ENCODE data around the gene PSTK. TPM values are rescaled to one million over a fixed set of nuclear protein-coding genes. Genes with fewer than 3 reads are reported as not detected.

PSTK gene
- total RNA-seq = 12.9 TPM

DNA sequence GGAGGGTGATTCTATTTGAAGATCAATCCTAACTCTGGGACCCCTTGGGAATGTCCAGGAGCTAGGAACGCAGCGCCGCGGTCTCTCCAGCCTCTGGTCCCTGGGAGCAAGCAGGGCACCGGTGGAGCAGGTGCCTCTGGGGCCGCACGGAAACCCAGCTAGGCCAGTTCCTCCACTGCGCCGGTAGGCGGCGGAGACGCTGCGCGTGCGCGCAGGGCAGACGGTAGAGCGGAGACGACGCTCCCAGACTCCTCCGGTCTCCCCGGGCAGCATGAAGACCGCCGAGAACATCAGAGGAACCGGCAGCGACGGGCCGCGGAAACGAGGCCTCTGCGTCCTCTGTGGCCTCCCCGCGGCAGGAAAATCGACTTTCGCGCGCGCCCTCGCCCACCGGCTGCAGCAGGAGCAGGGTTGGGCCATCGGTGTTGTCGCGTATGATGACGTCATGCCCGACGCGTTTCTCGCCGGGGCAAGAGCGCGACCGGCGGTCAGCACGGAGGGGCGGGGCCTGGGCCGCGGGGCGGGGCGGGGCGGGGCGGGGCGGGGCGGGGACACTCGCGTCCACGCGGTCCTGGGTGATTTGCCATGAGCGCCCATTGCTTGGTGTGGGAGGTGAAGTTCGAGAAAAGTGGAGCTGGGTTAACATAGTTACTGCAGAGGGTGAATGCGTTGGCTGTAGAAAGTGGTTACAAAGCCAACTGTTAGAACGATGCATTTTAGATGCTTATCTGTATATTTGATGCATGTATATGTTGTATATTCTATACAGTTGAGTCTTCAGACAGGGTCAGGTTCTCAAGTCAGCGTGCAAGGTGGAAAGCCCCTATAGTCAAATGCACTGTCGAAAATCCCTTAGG, at the start of gene PSTK:
PSTK (plus strand) TSS at position 193 of the 857 bp plus-strand sequence; CDS start at position 272, 79 bp downstream.
- DNase-seq = peak; percentile 95

DNA sequence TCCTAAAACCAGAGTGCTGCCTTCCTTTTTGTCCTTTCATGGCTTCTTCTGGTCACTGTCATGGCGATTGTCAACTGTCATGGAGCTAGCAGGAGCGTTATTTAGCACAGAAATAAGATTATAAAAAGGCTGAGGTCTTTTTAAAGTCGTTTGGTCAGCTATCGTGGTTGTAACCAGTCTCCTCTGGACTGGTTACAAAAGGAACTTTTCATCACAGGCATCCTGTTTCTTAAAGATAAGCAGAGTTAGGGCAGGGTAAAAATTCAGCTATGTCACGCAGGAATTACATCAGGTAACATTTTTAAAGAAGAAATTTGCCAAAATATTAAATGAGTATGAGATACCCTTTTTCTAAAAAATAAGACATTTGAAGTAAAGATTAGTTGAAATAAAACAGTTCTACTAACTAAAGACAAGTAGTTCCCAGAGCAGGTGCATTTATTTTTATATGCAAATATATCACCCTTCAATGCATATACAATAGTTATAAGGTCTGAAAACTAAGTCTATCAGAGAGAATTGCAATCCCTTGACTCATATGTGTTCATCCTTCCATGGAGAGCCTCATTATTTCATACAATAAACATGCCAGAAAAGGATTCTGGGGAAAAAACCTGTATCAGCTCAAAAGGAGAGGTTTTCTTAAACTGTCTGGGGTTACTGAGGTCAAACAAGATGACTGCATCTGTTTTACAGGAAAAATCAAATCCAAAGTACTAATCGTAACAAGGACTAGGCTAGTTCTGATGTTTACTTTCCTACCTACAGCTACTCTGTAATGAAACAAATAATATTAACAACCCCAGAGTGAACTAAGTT, 48.9 kb upstream of the PSTK start:
- no peak for DNase-seq

GRCh38 chr10:122939133-122939855, 40.9 kb upstream of the PSTK start:
- DNase-seq = no peak

DNA sequence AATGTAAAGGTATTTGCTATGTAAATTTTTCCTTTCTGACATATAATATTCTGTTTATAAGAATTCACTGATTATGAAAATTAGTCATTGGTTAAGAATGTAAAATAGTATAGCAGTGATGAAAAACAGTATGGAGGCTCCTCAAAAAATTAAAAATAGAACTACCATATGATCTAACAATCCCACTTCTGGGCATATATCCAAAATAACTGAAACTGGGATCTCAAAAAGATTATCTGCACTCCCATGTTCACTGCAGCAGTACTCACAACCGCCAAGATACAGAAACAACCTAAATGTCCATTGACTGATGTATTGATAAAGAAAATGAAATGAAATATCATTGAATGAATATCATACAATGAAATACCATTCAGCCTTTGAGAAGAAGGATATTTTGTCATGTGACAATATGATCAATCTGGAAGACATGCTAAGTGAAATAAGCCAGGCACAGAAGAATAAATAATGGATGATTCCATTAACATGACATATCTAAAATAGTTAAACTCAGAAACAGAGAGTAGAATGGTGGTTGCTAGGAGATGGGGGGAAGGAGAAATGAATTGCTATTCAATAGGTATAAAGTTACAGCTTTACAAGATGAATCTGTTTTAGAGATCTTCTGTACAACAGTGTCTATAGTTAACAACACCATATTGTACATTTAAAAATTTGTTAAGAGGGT, 40.2 kb upstream of the PSTK start:
- no peak for DNase-seq

DNA sequence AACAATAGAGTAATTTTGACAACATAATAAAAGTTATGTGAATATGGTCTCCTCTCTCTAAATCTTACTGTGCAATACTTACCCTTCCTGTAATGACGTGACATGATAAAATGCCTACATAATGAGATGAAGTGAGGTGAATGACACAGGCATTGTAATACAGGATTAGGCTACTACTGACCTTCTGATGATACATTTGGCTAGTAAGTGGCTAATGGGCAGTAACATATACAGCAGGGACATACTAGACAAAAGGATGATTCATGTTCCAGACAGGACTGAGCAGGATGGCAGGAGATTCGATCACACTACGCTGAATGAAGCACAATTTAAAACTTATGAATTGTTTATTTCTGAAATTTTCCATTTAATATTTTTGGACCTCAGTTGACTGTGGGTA, 30.9 kb upstream of the PSTK start:
- no peak for DNase-seq

GRCh38 chr10:122953902-122954730, 26.1 kb upstream of the PSTK start, which contains the start of gene C10orf88:
Gene C10orf88 (minus strand): TSS chr10:122954227. CDS start chr10:122954178, 49 bp downstream.
- peak; percentile 94 for DNase-seq

GRCh38 chr10:122954731-122955050, 25.5 kb upstream of the PSTK start:
- no peak for DNase-seq

DNA sequence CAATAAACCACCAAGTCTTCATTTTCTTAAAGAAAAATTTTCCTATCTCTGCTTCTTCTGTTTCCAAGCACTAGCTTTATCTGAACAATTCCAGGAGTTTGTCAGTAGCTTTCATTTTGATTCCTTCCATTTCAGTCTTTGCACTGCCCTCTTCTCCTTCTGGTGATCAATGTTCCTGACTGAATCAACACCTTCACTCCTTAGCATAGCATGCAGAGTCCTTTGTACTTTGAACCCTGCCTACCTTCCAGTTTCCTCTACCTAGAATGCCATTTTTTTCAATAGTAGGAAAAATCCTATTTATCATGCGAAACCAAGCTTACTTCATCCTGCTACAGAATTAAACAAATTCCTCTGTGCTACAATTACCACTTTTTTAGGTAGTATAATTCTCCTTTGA, 24.3 kb upstream of the PSTK start:
- DNase-seq = no peak

DNA sequence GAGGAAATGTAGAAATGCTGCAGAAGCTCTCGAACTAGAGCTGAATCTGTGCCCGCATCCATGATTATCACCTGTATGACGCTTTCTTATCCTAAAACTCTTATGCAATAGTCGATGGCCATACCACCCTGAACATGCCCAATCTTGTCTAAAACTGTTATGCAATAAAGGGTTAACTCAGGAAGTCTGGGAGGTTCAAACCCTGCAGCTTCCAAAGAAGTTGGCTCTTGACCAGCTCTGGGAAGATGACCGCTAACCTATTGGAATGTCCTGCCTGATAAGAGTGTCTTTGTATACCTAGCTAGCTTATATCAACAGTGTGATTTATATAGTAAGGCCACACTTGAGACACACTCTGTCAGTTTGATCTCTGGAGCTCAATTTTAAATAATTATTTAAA, 22.7 kb upstream of the PSTK start:
- DNase-seq = no peak

DNA sequence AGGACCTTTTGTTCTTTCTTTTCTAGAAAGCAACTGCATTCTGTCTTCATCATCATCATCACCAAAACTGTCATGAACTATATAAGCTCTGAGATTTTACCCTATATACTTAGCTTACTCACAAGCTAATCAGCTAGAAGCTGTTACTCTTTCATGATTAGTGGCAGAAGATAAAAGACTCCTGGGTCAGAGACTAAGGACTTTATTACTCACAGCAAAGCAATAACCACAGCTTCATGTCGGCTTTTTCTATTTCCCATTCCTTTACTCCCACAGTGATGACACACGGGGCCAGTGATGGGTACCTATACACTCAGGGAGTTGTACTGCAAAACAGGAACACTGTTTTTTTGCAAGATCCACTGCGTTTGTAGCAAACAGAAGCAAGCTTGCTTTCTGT, 17.8 kb upstream of the PSTK start:
- DNase-seq = no peak

DNA sequence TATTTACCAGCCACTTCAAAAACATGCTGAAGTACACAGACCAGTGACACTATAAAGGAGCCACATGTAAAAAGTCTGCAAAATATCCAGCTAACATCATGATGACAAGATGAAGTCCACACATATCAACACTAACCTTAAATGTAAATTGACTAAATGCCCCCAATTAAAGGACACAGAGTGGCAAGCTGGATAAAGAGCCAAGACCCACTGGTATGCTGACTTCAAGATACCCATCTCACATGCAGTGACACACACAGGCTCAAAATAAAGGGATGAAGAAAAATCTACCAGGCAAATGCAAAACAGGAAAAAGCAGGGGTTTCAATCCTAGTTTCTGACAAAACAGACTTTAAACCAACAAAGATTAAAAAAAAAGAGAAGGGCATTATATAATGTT, 13.3 kb upstream of the PSTK start:
- DNase-seq = no peak

DNA sequence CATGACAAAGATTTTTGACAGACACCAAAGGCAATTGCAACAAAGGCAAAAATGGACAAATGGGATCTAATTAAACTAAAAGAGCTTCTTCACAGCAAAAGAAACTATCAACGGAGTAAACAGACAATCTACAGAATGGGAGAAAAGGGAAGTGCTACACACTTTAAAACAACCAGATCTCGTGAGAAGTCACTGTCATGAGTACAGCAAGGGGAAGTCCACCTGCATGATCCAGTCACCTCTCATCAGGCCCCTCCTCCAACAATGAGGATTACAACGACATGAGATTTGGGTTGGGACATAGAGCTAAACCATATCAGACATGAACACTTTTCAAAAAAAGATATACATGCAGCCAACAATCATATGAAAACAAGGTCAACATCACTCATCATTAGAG, 11.5 kb upstream of the PSTK start:
- no peak for DNase-seq

- DNase-seq = no peak
Observed at GRCh38 chr10:122974023-122974422, 6.2 kb upstream of the PSTK start.

DNA sequence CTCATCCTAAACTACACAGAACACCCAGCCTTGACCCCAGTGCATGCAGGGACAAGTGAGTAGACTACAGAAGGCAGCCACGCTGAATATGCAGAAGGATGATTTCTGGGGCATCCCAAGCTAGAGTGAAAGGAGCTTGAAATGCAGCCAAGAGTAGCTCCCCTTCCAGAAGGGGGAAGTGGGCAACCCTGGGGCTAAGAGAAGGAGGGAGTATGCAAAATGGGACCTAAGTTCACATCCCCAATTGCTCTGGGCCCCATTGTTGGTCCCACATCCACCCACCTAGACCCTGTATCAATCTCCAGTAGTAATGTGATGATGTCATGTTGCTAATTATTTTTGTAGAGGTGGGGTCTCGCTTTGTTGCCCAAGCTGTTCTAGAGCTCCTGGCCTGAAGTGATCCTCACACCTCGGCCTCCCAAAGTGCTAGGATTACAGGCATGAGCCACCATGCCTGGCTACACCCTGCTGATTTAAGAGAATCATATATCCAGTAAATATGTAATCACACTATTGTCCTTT, 5.6 kb upstream of the PSTK start:
- no peak for DNase-seq

DNA sequence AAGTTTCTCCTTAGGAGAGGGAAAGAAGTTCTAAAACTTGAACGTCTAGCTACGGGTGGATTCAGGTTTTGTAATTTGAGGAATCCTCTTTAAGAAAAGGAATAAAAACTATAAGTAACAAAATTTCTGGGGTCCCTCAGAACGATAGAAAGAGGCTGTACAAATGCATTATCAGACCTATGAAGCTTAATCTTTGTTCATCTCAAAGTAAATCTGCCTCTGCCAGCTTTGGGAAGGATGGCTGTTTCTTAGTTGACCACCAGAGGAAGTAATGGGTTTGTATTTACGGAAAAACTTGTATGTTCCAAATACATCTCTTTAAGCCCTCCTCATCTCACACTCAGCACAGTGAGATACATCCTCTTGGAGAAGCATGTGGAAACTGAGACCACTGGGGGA, 864 bp downstream of the PSTK start:
- DNase-seq = no peak

GRCh38 chr10:122983898-122984297, 3.7 kb downstream of the PSTK start:
- no peak for DNase-seq

GRCh38 chr10:122984708-122985107, 4.5 kb downstream of the PSTK start:
- no peak for DNase-seq

- DNase-seq = no peak
Observed at GRCh38 chr10:122986335-122986734, 6.1 kb downstream of the PSTK start.

GRCh38 chr10:122988501-122988900, 8.3 kb downstream of the PSTK start:
- no peak for DNase-seq

- no peak for DNase-seq
Observed at GRCh38 chr10:122990278-122990677, 10.1 kb downstream of the PSTK start.

- DNase-seq = no peak
Observed at GRCh38 chr10:122992031-122992585, 11.9 kb downstream of the PSTK start.

All from occipital lobe (tissue), 2 donors.